Liver (tissue), 9 donors: Measurements from ENCODE around the gene TUSC2. TPM values are rescaled to one million over a fixed set of nuclear protein-coding genes. Genes with fewer than 3 reads are reported as not detected.

Experiments
- DNase-seq: peaks from one replicate; pipeline ENCODE4 v3.0.0-alpha.2; 2017; ENCODE audit warnings: low spot score
- H3K27ac ChIP-seq, 2 donors: one replicate each; pipeline ENCODE4 v1.7.0; 2013; ENCODE audit warnings: inconsistent platforms in 2 of 2, low read length in 2 of 2, control low read depth in 1 of 2, low read depth in 1 of 2, mild to moderate bottlenecking in 1 of 2
- H3K27me3 ChIP-seq, 4 donors: one replicate each; pipeline versions ENCODE4 v1.6.1 to v1.7.0; 2013; ENCODE audit warnings: low read length in 3 of 4, inconsistent platforms in 1 of 4, mild to moderate bottlenecking in 1 of 4, moderate library complexity in 1 of 4; ENCODE audit not compliant: control insufficient read depth in 4 of 4, insufficient read depth in 4 of 4
- H3K36me3 ChIP-seq, 4 donors: one replicate each; pipeline versions ENCODE4 v1.6.1 to v1.7.0; 2013; ENCODE audit warnings: low read length in 3 of 4, mild to moderate bottlenecking in 3 of 4, low read depth in 1 of 4, moderate library complexity in 1 of 4; ENCODE audit not compliant: control insufficient read depth in 4 of 4, insufficient read depth in 3 of 4
- H3K4me1 ChIP-seq, 4 donors: one replicate each; pipeline versions ENCODE4 v1.6.1 to v1.7.0; 2013; ENCODE audit warnings: low read length in 3 of 4, mild to moderate bottlenecking in 3 of 4, moderate library complexity in 1 of 4; ENCODE audit not compliant: control insufficient read depth in 4 of 4, insufficient read depth in 4 of 4
- H3K4me3 ChIP-seq, 3 donors: one replicate each; pipeline versions ENCODE4 v1.6.1 to v1.7.0; 2013; ENCODE audit warnings: low read length in 3 of 3, control low read depth in 1 of 3, low read depth in 1 of 3, mild to moderate bottlenecking in 1 of 3
- H3K9ac ChIP-seq, 2 donors: one replicate each; pipeline ENCODE4 v1.7.0; 2013; ENCODE audit warnings: low read length in 2 of 2, mild to moderate bottlenecking in 2 of 2, moderate library complexity in 2 of 2, control low read depth in 1 of 2, low read depth in 1 of 2
- H3K9me3 ChIP-seq, 4 donors: one replicate each; pipeline versions ENCODE4 v1.6.1 to v1.7.0; 2013; ENCODE audit warnings: low read length in 3 of 4; ENCODE audit not compliant: control insufficient read depth in 4 of 4
- CTCF ChIP-seq: fragments of 150-350 bp; IDR thresholded peaks from 2 replicates; pipeline ENCODE4 v1.5.1; 2017; ENCODE audit warnings: improper control_type of control experiment, low read depth, low read length; ENCODE audit not compliant: missing input control
- EGR1 ChIP-seq, 2 donors: IDR thresholded peaks; 2 replicates each; pipeline ENCODE4 v1.6.1; 2016 to 2018; ENCODE audit warnings: antibody characterized with exemption in 2 of 2, low read depth in 2 of 2
- FOXA1 ChIP-seq: IDR thresholded peaks from 2 replicates; pipeline ENCODE4 v1.6.1; 2016; ENCODE audit warnings: antibody characterized with exemption
- FOXA2 ChIP-seq: IDR thresholded peaks from 2 replicates; pipeline ENCODE4 v1.6.1; 2016; ENCODE audit warnings: antibody characterized with exemption
- GABPA ChIP-seq, 2 donors: IDR thresholded peaks in 1 of 2; conservative IDR thresholded peaks in 1 of 2; 2 replicates each; pipeline ENCODE4 v1.6.1; 2016; ENCODE audit warnings: antibody characterized with exemption in 2 of 2, mild to moderate bottlenecking in 1 of 2, moderate library complexity in 1 of 2
- HNF4A ChIP-seq, 2 donors: conservative IDR thresholded peaks; 2 replicates each; pipeline ENCODE4 v1.6.1; 2016; ENCODE audit warnings: antibody characterized with exemption in 2 of 2, mild to moderate bottlenecking in 2 of 2
- HNF4G ChIP-seq: IDR thresholded peaks from 2 replicates; pipeline ENCODE4 v1.6.1; 2016; ENCODE audit warnings: antibody characterized with exemption
- JUND ChIP-seq, 2 donors: IDR thresholded peaks; 2 replicates each; pipeline ENCODE4 v1.6.1; 2016; ENCODE audit warnings: antibody characterized with exemption in 2 of 2
- NR2F2 ChIP-seq: IDR thresholded peaks from 2 replicates; pipeline ENCODE4 v1.6.1; 2016; ENCODE audit warnings: antibody characterized with exemption
- RAD21 ChIP-seq, 2 donors: IDR thresholded peaks; 2 replicates each; pipeline ENCODE4 v1.6.1; 2016; ENCODE audit warnings: antibody characterized with exemption in 2 of 2, mild to moderate bottlenecking in 2 of 2
- RXRA ChIP-seq, 2 donors: IDR thresholded peaks; 2 replicates each; pipeline ENCODE4 v1.6.1; 2017 to 2018; ENCODE audit warnings: antibody characterized with exemption in 2 of 2, mild to moderate bottlenecking in 1 of 2
- TAF1 ChIP-seq: conservative IDR thresholded peaks from 2 replicates; pipeline ENCODE4 v1.6.1; 2016; ENCODE audit warnings: antibody characterized with exemption, mild to moderate bottlenecking
- YY1 ChIP-seq: IDR thresholded peaks from 2 replicates; pipeline ENCODE4 v1.6.1; 2016; ENCODE audit warnings: antibody characterized with exemption, mild to moderate bottlenecking
- WGBS: extraction: QIAGEN DNeasy Blood & Tissue Kit; methylation state at CpG from one replicate; pipeline ENCODE4 v1.1.7; 2013; 5-methylcytosine and 5-hydroxymethylcytosine counted together
- polyA plus RNA-seq, 2 donors: library from polyadenylated mRNA; stranded (reverse) in 1 of 2; unstranded in 1 of 2; fragments of 200-250 nt in 1 of 2; fragments of >200 nt in 1 of 2; fragmentation: Nextera tagmentation in 1 of 2; extraction: Ambion mirVana in 1 of 2; gene quantifications; one replicate each; pipeline versions ENCODE4 v1.2.1 to v1.2.3, GENCODE V29; 2013 to 2015
- total RNA-seq, 2 donors: library from RNA; depleted of rRNA; stranded (reverse); fragments of >200 nt; gene quantifications; one replicate each; pipeline ENCODE4 v1.2.3, GENCODE V29; 2014
- TF ChIP-seq, protein P1 (sequence below): IDR thresholded peaks from 2 replicates; pipeline ENCODE4 v1.6.1; 2016; ENCODE audit warnings: antibody characterized with exemption
- TF ChIP-seq, protein P2 (sequence below): IDR thresholded peaks from 2 replicates; pipeline ENCODE4 v1.6.1; 2016; ENCODE audit warnings: antibody characterized with exemption, mild to moderate bottlenecking
- TF ChIP-seq, protein P3 (sequence below): IDR thresholded peaks from 2 replicates; pipeline ENCODE4 v1.6.1; 2016; ENCODE audit warnings: antibody characterized with exemption
- donor health status: healthy.
- donor health status: healthy.
- donor health status: healthy.
- donor health status: healthy.
- donor health status: healthy.

TUSC2 gene
- total and polyA plus RNA-seq, 4 donors = 12.7 to 37.7 (median 21.7) TPM

DNA sequence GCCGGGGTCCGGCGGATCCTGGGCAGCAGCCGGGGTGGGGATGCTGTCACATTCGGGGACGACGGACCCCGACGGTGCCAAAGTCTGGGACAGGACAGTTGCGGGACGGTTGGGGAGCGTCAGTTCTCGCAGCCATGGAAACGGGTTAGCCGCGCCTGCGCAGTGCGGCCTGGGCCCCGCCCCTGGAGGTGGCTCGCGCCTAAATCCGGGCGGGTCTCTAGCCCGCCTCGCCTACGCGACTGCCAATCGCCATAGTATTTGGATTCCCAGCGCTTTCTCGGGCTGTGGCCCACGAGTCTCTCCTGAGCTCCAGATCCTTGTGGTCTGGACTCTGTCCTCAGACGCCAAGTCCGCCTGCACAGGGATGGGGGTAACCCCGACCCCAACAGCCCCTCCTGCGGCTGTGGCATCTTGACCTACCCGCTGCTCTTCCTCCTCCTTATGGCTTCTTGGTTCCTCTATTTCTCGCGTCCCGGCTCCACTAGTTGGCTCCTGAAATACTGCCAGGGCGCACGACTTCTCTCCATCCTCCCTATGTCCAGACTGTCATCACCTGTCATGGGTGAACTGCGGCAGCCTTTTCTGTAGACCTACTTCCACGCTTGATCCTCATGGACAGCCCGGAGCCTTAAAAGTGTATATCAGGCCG is 17.7 kb upstream of the TUSC2 start, which contains the start of gene ZMYND10:
ZMYND10 (minus strand) TSS at position 147 of the 649 bp plus-strand sequence. CDS start 153 bp downstream, outside the sequence.
- H3K4me3 ChIP-seq = peak within 1 kb of the TSS in 1 of 3 donors; percentile 23
- DNase-seq = peak; percentile 80
- H3K27ac ChIP-seq = no peak within 1 kb of the TSS
- H3K36me3 ChIP-seq = peaks cover 0 to 9% (median 0%) of the 10 kb centered on the region in 4 donors
- H3K27me3 ChIP-seq = no peaks in the 10 kb centered on the region
- 18% methylated on average over 45 of the region's 45 CpGs for WGBS
- no peak within 1 kb of the TSS for H3K9ac ChIP-seq
- H3K4me1 ChIP-seq = peaks cover 13 to 40% (median 25%) of the 10 kb centered on the region in 4 donors
- no peaks in the 10 kb centered on the region for H3K9me3 ChIP-seq
- TF ChIP-seq TAF1 (no peak), YY1 (no peak), GABPA (IDR thresholded peaks at IDR 0.05 in 1 of 2, conservative IDR thresholded peaks at IDR 0.05 in 1 of 2) (no peak), NR2F2 (no peak), RXRA (IDR thresholded peaks at IDR 0.05) (no peak), EGR1 (IDR thresholded peaks at IDR 0.05; ENCODE audit: low read depth in 2 of 2) (no peak), JUND (IDR thresholded peaks at IDR 0.05) (no peak), RAD21 (IDR thresholded peaks at IDR 0.05) (no peak), HNF4G (no peak), FOXA1 (no peak)
- TF ChIP-seq, protein P1, sequence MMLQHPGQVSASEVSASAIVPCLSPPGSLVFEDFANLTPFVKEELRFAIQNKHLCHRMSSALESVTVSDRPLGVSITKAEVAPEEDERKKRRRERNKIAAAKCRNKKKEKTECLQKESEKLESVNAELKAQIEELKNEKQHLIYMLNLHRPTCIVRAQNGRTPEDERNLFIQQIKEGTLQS = no peak
- TF ChIP-seq, protein P2, sequence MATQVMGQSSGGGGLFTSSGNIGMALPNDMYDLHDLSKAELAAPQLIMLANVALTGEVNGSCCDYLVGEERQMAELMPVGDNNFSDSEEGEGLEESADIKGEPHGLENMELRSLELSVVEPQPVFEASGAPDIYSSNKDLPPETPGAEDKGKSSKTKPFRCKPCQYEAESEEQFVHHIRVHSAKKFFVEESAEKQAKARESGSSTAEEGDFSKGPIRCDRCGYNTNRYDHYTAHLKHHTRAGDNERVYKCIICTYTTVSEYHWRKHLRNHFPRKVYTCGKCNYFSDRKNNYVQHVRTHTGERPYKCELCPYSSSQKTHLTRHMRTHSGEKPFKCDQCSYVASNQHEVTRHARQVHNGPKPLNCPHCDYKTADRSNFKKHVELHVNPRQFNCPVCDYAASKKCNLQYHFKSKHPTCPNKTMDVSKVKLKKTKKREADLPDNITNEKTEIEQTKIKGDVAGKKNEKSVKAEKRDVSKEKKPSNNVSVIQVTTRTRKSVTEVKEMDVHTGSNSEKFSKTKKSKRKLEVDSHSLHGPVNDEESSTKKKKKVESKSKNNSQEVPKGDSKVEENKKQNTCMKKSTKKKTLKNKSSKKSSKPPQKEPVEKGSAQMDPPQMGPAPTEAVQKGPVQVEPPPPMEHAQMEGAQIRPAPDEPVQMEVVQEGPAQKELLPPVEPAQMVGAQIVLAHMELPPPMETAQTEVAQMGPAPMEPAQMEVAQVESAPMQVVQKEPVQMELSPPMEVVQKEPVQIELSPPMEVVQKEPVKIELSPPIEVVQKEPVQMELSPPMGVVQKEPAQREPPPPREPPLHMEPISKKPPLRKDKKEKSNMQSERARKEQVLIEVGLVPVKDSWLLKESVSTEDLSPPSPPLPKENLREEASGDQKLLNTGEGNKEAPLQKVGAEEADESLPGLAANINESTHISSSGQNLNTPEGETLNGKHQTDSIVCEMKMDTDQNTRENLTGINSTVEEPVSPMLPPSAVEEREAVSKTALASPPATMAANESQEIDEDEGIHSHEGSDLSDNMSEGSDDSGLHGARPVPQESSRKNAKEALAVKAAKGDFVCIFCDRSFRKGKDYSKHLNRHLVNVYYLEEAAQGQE = no peak
- TF ChIP-seq, protein P3, sequence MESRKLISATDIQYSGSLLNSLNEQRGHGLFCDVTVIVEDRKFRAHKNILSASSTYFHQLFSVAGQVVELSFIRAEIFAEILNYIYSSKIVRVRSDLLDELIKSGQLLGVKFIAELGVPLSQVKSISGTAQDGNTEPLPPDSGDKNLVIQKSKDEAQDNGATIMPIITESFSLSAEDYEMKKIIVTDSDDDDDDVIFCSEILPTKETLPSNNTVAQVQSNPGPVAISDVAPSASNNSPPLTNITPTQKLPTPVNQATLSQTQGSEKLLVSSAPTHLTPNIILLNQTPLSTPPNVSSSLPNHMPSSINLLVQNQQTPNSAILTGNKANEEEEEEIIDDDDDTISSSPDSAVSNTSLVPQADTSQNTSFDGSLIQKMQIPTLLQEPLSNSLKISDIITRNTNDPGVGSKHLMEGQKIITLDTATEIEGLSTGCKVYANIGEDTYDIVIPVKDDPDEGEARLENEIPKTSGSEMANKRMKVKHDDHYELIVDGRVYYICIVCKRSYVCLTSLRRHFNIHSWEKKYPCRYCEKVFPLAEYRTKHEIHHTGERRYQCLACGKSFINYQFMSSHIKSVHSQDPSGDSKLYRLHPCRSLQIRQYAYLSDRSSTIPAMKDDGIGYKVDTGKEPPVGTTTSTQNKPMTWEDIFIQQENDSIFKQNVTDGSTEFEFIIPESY = no peak

GRCh38 chr3:50345008-50345407 is 17.0 kb upstream of the TUSC2 start:
- Histone ChIP-seq H3K36me3 (peaks cover 0 to 9% (median 0%) of the 10 kb centered on the region in 4 donors), H3K27ac (no peak overlapping the region), H3K4me1 (peaks cover 13 to 36% (median 21%) of the 10 kb centered on the region in 4 donors), H3K9ac (no peak overlapping the region), H3K9me3 (no peaks in the 10 kb centered on the region), H3K27me3 (no peaks in the 10 kb centered on the region), H3K4me3 (no peak overlapping the region)
- WGBS = 82% methylated on average over 8 of the region's 8 CpGs
- TF ChIP-seq FOXA1 = no peak
- no peak for TF ChIP-seq CTCF
- no peak for TF ChIP-seq EGR1 (IDR thresholded peaks at IDR 0.05; ENCODE audit: low read depth in 2 of 2)
- TF ChIP-seq RAD21 (IDR thresholded peaks at IDR 0.05) = no peak
- TF ChIP-seq HNF4A (conservative IDR thresholded peaks at IDR 0.05) = no peak
- no peak for TF ChIP-seq GABPA (IDR thresholded peaks at IDR 0.05 in 1 of 2, conservative IDR thresholded peaks at IDR 0.05 in 1 of 2)
- TF ChIP-seq RXRA (IDR thresholded peaks at IDR 0.05) = no peak
- TF ChIP-seq, protein P1 = no peak
- TF ChIP-seq, protein P2 = no peak
- no peak for TF ChIP-seq FOXA2
- TF ChIP-seq TAF1 = no peak
- TF ChIP-seq HNF4G = no peak
- no peak for DNase-seq
